Measurements from ENCODE around the gene ZNF224.

DNA sequence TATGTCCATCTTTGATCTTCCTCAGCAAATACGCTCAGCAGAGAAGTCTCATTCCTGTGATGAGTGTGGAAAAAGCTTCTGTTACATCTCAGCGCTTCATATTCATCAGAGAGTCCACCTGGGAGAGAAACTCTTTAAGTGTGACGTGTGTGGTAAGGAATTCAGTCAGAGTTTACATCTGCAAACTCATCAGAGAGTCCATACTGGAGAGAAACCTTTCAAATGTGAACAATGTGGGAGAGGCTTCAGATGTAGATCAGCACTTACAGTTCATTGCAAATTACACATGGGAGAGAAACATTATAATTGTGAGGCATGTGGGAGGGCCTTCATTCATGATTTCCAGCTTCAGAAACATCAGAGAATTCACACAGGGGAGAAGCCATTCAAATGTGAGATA is 27.9 kb upstream of the ZNF224 start:
- no peak for TF ChIP-seq RBBP5 (IDR thresholded peaks at IDR 0.05; ENCODE audit: borderline replicate concordance, low read depth, low read length)
- TF ChIP-seq EP300 (IDR thresholded peaks at IDR 0.05; ENCODE audit: borderline replicate concordance in 1 of 2, low read depth in 2 of 2, low read length in 2 of 2): no peak
- TF ChIP-seq POLR2A (IDR thresholded peaks at IDR 0.05; ENCODE audit: control extremely low read depth in 1 of 2, low read depth in 2 of 2, low read length in 2 of 2): no peak
- no peak for TF ChIP-seq CTCF (IDR thresholded peaks at IDR 0.05; ENCODE audit: control extremely low read depth in 1 of 3, insufficient read depth in 1 of 3, low read depth in 1 of 3, low read length in 3 of 3)
- TF ChIP-seq CBX5 (IDR thresholded peaks at IDR 0.05; ENCODE audit: low read depth, low read length): no peak
- no peak for TF ChIP-seq JUND (IDR thresholded peaks at IDR 0.05; ENCODE audit: low read length)
- no peak for TF ChIP-seq KDM1A (IDR thresholded peaks at IDR 0.05; ENCODE audit: borderline replicate concordance, low read length)
- TF ChIP-seq SIN3A (conservative IDR thresholded peaks at IDR 0.05 in 1 of 2, IDR thresholded peaks at IDR 0.05 in 1 of 2; ENCODE audit: low read depth in 1 of 2, low read length in 2 of 2): no peak
- TF ChIP-seq TCF12 (IDR thresholded peaks at IDR 0.05; ENCODE audit: low read depth, low read length): no peak
- TF ChIP-seq PHF8 (conservative IDR thresholded peaks at IDR 0.05; ENCODE audit: low read depth, low read length): no peak
- no peak for TF ChIP-seq POLR2AphosphoS5 (IDR thresholded peaks at IDR 0.05; ENCODE audit: low read depth, low read length)
- no peak for TF ChIP-seq CREB1 (IDR thresholded peaks at IDR 0.05)
- TF ChIP-seq JUN (IDR thresholded peaks at IDR 0.05; ENCODE audit: low read depth, low read length): no peak
- no peak for TF ChIP-seq MAX (IDR thresholded peaks at IDR 0.05)

Measured in H1 (cell line).